Hepatocyte (in vitro differentiated cells): Measurements from ENCODE around the gene A4GNT. TPM values are rescaled to one million over a fixed set of nuclear protein-coding genes. Genes with fewer than 3 reads are reported as not detected.

ENCODE experiments used
- DNase-seq: peaks from one replicate; pipeline ENCODE4 v3.0.0-alpha.2; 2016; ENCODE audit warnings: low spot score
- H2AFZ ChIP-seq: fragments of 200-600 bp; sonication (generic); 2 replicates; pipeline ENCODE4 v1.6.0; 2016; ENCODE audit warnings: antibody characterized with exemption, mild to moderate bottlenecking
- H3K27ac ChIP-seq: fragments of 200-600 bp; sonication (generic); 2 replicates; pipeline ENCODE4 v1.5.1; 2016; ENCODE audit warnings: mild to moderate bottlenecking
- H3K27me3 ChIP-seq: fragments of 200-600 bp; sonication (generic); 2 replicates; pipeline ENCODE4 v1.6.1; 2016
- H3K36me3 ChIP-seq: fragments of 200-600 bp; sonication (generic); replicated peaks from 2 replicates; pipeline ENCODE4 v1.5.1; 2016; ENCODE audit warnings: low read depth; ENCODE audit not compliant: insufficient read depth
- H3K4me1 ChIP-seq: fragments of 200-600 bp; sonication (generic); 2 replicates; pipeline ENCODE4 v1.5.1; 2016; ENCODE audit warnings: mild to moderate bottlenecking, moderate library complexity; ENCODE audit not compliant: insufficient read depth
- H3K4me2 ChIP-seq: fragments of 200-600 bp; sonication (generic); 2 replicates; pipeline ENCODE4 v1.6.0; 2016
- H3K4me3 ChIP-seq: fragments of 200-600 bp; sonication (generic); 2 replicates; pipeline ENCODE4 v1.5.1; 2016; ENCODE audit warnings: mild to moderate bottlenecking
- H3K79me2 ChIP-seq: fragments of 200-600 bp; sonication (generic); 2 replicates; pipeline ENCODE4 v1.6.0; 2017; ENCODE audit warnings: mild to moderate bottlenecking
- H3K9me2 ChIP-seq: fragments of 200-600 bp; sonication (generic); replicated peaks from 2 replicates; pipeline ENCODE4 v1.6.0; 2017; ENCODE audit warnings: mild to moderate bottlenecking; ENCODE audit not compliant: insufficient read depth
- H3K9me3 ChIP-seq: fragments of 200-600 bp; sonication (generic); 2 replicates; pipeline ENCODE4 v1.5.1; 2016; ENCODE audit warnings: low read depth, mild to moderate bottlenecking
- H4K20me1 ChIP-seq: fragments of 200-600 bp; sonication (generic); 2 replicates; pipeline ENCODE4 v1.6.0; 2016; ENCODE audit warnings: mild to moderate bottlenecking; ENCODE audit not compliant: insufficient read depth, poor library complexity, severe bottlenecking
- EZH2 ChIP-seq: fragments of 200-600 bp; sonication (generic); IDR thresholded peaks from 2 replicates; pipeline ENCODE4 v1.6.1; 2016; ENCODE audit warnings: antibody characterized with exemption, mild to moderate bottlenecking, borderline replicate concordance
- EZH2phosphoT487 ChIP-seq: fragments of 200-600 bp; sonication (generic); IDR thresholded peaks from one replicate; pipeline ENCODE4 v1.6.1; 2018; ENCODE audit warnings: antibody characterized with exemption, mild to moderate bottlenecking, low read depth, moderate library complexity; ENCODE audit not compliant: unreplicated experiment, severe bottlenecking
- WGBS: methylation state at CpG from one replicate; pipeline ENCODE4 v1.1.6; 2016; ENCODE audit warnings: low lambda C conversion rate; ENCODE audit errors: missing lambda C conversion rate; 5-methylcytosine and 5-hydroxymethylcytosine counted together
- polyA plus RNA-seq: library from polyadenylated mRNA; unstranded; fragments of >200 nt; fragmentation: Nextera tagmentation; extraction: Ambion mirVana; gene quantifications from 2 replicates; pipeline ENCODE4 v1.2.1, GENCODE V29; 2016
- total RNA-seq: library from RNA; depleted of rRNA; stranded (reverse); fragments of >200 nt; gene quantifications from 2 replicates; pipeline ENCODE4 v1.2.3, GENCODE V29; 2014
- TF ChIP-seq, protein P1 (sequence below): fragments of 200-600 bp; sonication (generic); IDR thresholded peaks from 2 replicates; pipeline ENCODE4 v1.5.1; 2016; ENCODE audit warnings: antibody characterized with exemption, mild to moderate bottlenecking; ENCODE audit not compliant: poor library complexity

Gene A4GNT
- total and polyA plus RNA-seq, 2 experiments from 2014 or later: 0.67 TPM; not detected in 1

DNA sequence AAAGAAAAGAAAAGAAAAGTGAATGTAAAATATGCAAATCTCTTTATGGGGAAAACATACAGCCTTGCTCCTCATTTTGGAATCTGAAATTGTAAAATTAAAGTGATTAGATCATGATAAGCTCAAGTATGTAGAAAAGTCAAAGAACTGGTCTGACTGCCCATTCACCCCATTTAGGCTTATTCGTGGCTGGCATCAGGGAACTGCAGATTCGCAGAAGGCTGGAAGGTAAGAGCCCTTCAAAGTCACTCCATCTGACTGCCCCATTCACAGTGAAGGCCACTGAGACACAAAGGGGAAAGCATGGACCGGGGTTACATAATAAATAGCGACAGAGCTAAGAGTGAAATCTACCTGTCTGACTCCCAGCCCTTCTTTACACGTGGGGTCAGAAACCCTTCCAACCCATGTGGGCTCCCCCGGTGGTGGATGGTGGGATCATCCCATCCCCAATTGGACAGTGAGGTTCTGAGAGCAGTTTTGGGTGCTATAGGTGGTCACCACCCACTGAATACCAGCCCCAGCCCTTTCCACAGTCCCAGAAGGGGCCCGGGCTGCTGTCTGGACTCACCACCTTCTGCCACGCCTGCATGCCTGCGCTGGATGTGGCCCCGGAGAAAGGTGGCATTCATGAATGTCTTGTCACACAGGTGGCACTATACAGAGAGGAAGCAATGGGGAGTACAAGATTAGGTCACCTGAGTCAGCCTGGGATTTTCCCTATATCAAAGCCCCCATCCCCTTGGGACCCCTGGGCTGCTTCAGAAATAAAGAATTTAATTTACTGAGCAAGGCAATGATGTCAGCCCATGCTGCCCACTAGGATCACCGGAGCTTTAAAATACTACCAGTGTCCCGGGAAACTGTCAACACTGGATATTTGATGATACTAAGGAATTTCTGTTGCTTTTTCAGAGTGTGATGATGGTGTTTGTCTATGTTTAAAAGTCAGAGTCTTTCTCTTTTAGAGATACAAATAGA, 34.7 kb downstream of the A4GNT start:
- H3K9me3 ChIP-seq: no peaks in the 10 kb centered on the region
- no peak overlapping the region for H3K27ac ChIP-seq
- no peak overlapping the region for H3K4me2 ChIP-seq
- no peak overlapping the region for H3K4me3 ChIP-seq
- DNase-seq: no peak
- H3K36me3 ChIP-seq: no peaks in the 10 kb centered on the region
- H3K9me2 ChIP-seq: no peaks in the 10 kb centered on the region
- TF ChIP-seq, protein P1, sequence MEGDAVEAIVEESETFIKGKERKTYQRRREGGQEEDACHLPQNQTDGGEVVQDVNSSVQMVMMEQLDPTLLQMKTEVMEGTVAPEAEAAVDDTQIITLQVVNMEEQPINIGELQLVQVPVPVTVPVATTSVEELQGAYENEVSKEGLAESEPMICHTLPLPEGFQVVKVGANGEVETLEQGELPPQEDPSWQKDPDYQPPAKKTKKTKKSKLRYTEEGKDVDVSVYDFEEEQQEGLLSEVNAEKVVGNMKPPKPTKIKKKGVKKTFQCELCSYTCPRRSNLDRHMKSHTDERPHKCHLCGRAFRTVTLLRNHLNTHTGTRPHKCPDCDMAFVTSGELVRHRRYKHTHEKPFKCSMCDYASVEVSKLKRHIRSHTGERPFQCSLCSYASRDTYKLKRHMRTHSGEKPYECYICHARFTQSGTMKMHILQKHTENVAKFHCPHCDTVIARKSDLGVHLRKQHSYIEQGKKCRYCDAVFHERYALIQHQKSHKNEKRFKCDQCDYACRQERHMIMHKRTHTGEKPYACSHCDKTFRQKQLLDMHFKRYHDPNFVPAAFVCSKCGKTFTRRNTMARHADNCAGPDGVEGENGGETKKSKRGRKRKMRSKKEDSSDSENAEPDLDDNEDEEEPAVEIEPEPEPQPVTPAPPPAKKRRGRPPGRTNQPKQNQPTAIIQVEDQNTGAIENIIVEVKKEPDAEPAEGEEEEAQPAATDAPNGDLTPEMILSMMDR: peak; percentile 17
- TF ChIP-seq EZH2phosphoT487: no peak
- no peak overlapping the region for H2AFZ ChIP-seq
- no peaks in the 10 kb centered on the region for H3K27me3 ChIP-seq
- H3K4me1 ChIP-seq: no peaks in the 10 kb centered on the region
- no peaks in the 10 kb centered on the region for H3K79me2 ChIP-seq
- H4K20me1 ChIP-seq: no peaks in the 10 kb centered on the region
- WGBS: 85% methylated on average over 12 of the region's 12 CpGs

DNA sequence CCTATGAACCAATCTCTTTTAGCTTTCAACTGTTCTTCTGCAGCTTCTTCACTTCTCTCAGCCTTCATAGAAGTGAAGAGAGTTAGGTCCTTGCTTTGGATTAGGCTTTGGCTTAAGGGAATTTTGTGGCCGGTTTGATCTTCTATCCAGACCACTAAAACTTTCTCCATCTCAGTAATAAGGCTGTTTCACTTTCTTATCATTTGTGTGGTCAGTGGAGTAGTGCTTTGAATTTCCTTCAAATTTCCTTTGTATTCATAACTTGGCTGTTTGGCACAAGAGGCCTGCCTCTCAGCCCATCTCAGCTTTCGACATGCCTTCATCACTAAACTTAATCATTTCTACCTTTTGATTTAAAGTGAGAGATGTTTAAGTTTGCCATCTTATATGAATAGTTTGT, 38.5 kb downstream of the A4GNT start:
- WGBS: 52% methylated on average over 2 of the region's 2 CpGs
- H3K4me1 ChIP-seq: no peaks in the 10 kb centered on the region
- H3K36me3 ChIP-seq: no peaks in the 10 kb centered on the region
- H3K4me3 ChIP-seq: no peak overlapping the region
- no peak for DNase-seq
- no peaks in the 10 kb centered on the region for H3K27me3 ChIP-seq
- H3K9me3 ChIP-seq: no peaks in the 10 kb centered on the region
- no peak overlapping the region for H2AFZ ChIP-seq
- no peaks in the 10 kb centered on the region for H4K20me1 ChIP-seq
- TF ChIP-seq, protein P1: no peak
- TF ChIP-seq EZH2phosphoT487 (no peak), EZH2 (no peak)
- H3K27ac ChIP-seq: no peak overlapping the region
- H3K9me2 ChIP-seq: no peaks in the 10 kb centered on the region
- H3K4me2 ChIP-seq: no peak overlapping the region
- no peaks in the 10 kb centered on the region for H3K79me2 ChIP-seq

- Histone ChIP-seq H3K9me3 (no peaks in the 10 kb centered on the region), H3K4me2 (no peak overlapping the region), H3K27ac (no peak overlapping the region), H3K27me3 (no peaks in the 10 kb centered on the region), H2AFZ (no peak overlapping the region), H3K36me3 (no peaks in the 10 kb centered on the region), H3K4me3 (no peak overlapping the region), H4K20me1 (no peaks in the 10 kb centered on the region), H3K79me2 (no peaks in the 10 kb centered on the region), H3K9me2 (no peaks in the 10 kb centered on the region), H3K4me1 (no peaks in the 10 kb centered on the region)
- 76% methylated on average over 2 of the region's 2 CpGs for WGBS
- no peak for TF ChIP-seq EZH2phosphoT487
- TF ChIP-seq, protein P1: no peak
- no peak for TF ChIP-seq EZH2
- DNase-seq: no peak
These were observed 40.2 kb downstream of the A4GNT start for GRCh38 chr3:138092023-138092422.
